HG03469 (cell line): Measurements from ENCODE around the gene PRDX1.

ENCODE experiments used
- ATAC-seq: cut with Tn5 transposase; IDR thresholded peaks from one replicate; pipeline ENCODE4 v1.9.1; 2021; ENCODE audit warnings: mild to moderate bottlenecking, moderate library complexity, moderate number of reproducible peaks; ENCODE audit not compliant: unreplicated experiment

PRDX1 gene

GRCh38 chr1:45521413-45522323 is at the start of gene PRDX1:
TSS of gene PRDX1 (minus strand) at chr1:45521884. CDS start at chr1:45519043, 2,841 bp downstream.
- peak; percentile 61 for ATAC-seq

DNA sequence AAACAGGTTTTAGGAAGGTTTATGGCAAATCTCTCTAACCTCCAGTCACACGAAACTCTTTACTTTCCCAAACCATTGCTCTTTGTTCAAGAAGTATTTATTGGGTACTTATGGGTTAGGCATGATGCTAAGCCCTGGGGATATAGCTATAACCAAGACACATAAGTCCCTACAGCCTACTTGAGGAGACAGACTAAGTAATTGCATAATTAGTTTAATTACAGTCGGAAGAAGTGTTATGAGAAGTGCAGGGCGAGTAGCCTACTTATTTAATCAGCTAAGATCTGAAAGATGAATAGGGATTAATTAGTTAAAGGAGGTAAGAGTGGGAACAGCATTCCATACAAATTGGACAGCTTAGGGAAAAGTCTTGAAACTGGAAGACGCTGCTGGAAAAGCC is 48.9 kb upstream of the PRDX1 start:
- ATAC-seq: no peak

- no peak for ATAC-seq
Measured at GRCh38 chr1:45569962-45570581, 48.4 kb upstream of the PRDX1 start.

- ATAC-seq: no peak
Measured at GRCh38 chr1:45569571-45569961, 47.9 kb upstream of the PRDX1 start.

DNA sequence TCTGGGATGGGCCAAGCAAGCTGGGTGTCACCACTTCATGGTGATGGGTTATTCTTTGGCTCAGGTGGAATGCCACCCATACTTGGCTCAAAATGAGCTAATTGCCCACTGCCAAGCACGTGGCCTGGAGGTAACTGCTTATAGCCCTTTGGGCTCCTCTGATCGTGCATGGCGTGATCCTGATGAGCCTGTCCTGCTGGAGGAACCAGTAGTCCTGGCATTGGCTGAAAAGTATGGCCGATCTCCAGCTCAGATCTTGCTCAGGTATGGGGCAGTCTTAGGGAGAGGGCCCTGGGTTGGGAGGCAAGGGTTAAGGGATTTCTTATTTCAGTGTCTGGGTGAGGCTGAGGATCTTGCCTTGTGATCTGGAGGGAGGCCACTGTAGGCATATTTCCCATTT is 46.7 kb upstream of the PRDX1 start:
- ATAC-seq: no peak

GRCh38 chr1:45567911-45568310 is 46.2 kb upstream of the PRDX1 start:
- ATAC-seq: no peak

GRCh38 chr1:45566722-45567121 is 45.0 kb upstream of the PRDX1 start:
- ATAC-seq: no peak

DNA sequence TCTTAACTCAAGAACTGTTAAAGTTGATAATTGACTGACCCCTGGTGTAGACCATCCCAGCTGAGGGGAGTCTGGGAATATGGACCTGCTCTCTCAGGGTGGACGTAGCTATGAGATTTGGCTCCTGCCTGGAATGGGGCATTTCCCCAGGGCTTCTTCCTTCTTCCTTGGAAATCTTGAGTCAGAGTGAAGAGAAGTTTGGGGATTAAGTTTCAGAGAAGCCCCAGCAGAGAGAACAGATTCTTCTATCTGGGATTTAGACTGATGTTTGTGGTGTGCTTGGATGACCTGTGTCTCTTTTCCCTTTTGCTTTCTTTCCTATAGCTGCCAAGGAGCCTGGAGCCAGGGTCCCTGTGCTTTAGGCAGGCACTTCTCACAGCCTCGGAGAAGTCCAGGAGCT is 42.2 kb upstream of the PRDX1 start:
- no peak for ATAC-seq

DNA sequence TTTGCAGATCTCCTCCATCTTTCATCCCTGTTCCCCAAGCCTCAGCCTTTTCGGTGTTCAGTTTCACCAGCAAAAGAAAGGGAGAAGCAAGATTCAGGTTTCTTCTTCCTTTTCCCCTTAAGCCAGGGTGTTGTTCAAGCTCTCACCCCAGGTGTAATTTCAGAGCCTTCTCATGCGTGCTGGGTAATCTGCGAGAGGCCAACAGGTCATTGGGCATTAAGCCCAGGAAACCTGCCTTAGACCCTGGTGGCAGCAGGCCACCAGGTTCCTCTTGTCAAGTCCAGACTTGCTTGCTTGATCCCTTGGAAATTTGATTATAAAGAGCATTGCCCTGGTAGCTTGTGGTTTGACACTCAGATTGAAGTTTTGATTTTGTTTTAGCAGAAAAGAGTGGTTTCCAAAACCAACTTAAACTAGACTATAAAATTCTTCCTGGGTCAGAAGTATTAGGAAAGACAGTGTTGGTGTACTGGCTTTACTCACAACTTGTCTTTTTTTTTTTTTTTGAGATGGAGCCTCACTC is 35.8 kb upstream of the PRDX1 start:
- ATAC-seq: no peak

- no peak for ATAC-seq
Measured at GRCh38 chr1:45554198-45554597, 32.5 kb upstream of the PRDX1 start.

DNA sequence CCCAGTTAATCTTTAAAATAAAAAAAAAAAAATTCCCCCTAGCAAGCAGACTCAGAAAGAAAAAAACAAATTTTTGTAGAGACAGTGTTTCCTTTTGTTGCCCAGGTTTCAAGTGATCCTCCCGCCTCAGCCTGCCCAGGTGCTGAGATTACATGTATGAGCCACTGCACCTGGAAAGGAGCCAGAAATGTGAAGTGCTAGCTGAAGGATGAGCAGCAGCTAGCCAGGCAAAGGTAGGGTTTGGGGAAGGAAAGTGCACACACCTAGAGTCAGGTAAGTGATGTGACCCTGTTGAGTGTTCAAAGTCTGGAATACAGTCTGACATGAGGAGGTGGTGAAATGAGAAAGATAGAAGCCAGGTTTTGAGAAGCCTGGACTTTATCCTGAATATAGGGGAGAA is 30.6 kb upstream of the PRDX1 start:
- ATAC-seq: no peak

GRCh38 chr1:45551684-45552083 is 30.0 kb upstream of the PRDX1 start:
- no peak for ATAC-seq

- ATAC-seq: peak; percentile 63
Measured at GRCh38 chr1:45550401-45551351, 29.0 kb upstream of the PRDX1 start, which contains the start of gene AKR1A1. TSS of gene AKR1A1 (plus strand) at chr1:45550826. CDS start at chr1:45561795, 10,969 bp downstream.

DNA sequence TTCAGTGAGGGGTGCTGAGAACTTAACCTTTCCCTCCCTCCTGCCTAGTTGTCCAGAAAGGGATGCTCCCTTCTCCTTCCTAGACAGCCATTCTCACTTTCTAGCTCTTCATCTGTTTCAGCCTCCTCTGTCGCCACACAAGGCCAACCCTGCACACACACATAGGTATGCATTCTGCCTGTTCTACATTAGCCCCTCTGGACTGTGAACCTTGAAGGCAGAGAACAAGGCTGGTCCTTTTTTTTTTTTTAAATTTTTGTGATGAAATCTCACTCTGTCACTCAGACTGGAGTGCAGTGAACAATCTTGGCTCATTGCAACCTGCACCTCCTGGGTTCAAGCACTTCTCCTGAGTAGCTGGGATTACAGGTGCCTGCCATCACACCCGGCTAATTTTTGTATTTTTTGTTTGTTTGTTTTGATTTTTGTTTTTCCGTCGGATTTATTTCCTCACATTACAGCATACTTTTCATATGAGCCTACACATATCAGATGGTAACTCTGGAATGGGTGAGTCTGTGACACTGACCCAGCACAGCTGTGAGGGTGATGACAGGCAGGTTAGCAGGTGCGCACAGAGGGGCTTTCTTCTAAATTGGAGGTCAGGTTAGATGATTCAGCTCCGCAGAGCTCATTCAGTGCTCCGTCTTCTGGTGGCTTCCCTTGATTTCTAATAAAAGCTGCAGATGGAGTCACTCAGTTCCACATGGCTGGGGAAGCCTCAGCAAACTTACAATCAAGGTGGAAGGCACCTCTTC is 24.0 kb upstream of the PRDX1 start:
- ATAC-seq: no peak

- ATAC-seq: peak; percentile 43
Measured at GRCh38 chr1:45545019-45545493, 23.4 kb upstream of the PRDX1 start.

GRCh38 chr1:45544530-45544929 is 22.8 kb upstream of the PRDX1 start:
- ATAC-seq: no peak

GRCh38 chr1:45543581-45544417 is 22.1 kb upstream of the PRDX1 start:
- no peak for ATAC-seq

- ATAC-seq: no peak
Measured at GRCh38 chr1:45542591-45542990, 20.9 kb upstream of the PRDX1 start.

DNA sequence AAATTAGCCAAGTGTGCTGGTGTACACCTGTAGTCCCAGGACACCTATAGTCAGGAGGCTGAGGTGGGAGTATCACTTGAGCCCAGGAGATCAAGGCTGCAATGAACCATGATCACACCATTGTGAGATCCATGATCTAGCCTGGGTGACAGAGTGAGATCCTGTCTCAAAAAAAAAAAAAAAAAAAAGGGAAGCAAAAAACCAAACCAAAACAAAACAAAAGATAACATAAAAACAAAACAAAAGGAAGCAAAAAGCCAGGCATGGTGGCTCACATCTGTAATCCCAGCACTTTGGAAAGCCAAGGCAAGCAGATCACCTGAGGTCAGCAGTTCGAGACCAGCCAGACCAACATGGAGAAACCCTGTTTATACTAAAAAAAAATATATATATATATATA is 19.5 kb upstream of the PRDX1 start:
- no peak for ATAC-seq
